HepG2 (cell line): Measurements from ENCODE around the gene DGKG. TPM values are rescaled to one million over a fixed set of nuclear protein-coding genes. Genes with fewer than 3 reads are reported as not detected.

Source experiments
- CHD2 ChIP-seq: IDR thresholded peaks from 2 replicates; pipeline ENCODE4 v1.6.1; 2011; ENCODE audit warnings: low read depth, low read length, improper control_type of control experiment
- CREB1 ChIP-seq, 2 experiments: fragments of 450-650 bp in 1 of 2; IDR thresholded peaks; 2 replicates each; pipeline ENCODE4 v1.6.1; 2016 to 2017; ENCODE audit warnings: control low read depth in 1 of 2, mild to moderate bottlenecking in 1 of 2, missing compliant biosample characterization in 1 of 2, missing genetic modification characterization in 1 of 2
- CREM ChIP-seq, 2 experiments: sonication (generic) in 1 of 2; formaldehyde crosslinking in 1 of 2; IDR thresholded peaks; 2 replicates each; pipeline versions ENCODE4 v1.4.0 to v1.6.1; 2016 to 2020; ENCODE audit warnings: antibody characterized with exemption in 1 of 2, mild to moderate bottlenecking in 1 of 2, missing genetic modification reagents in 1 of 2
- CSRNP1 ChIP-seq: sonication (generic); formaldehyde crosslinking; IDR thresholded peaks from 2 replicates; pipeline ENCODE4 v1.8.1; 2023; ENCODE audit warnings: mild to moderate bottlenecking, missing genetic modification reagents
- FOXO1 ChIP-seq: sonication (generic); formaldehyde crosslinking; IDR thresholded peaks from 2 replicates; pipeline ENCODE4 v1.4.0; 2020; ENCODE audit warnings: missing genetic modification reagents
- HMGXB4 ChIP-seq, 2 experiments: sonication (generic) in 1 of 2; formaldehyde crosslinking in 1 of 2; IDR thresholded peaks; 2 replicates each; pipeline versions ENCODE4 v1.4.0 to v1.6.1; 2018 to 2020; ENCODE audit warnings: missing genetic modification reagents in 2 of 2, borderline replicate concordance in 1 of 2, low read depth in 1 of 2, mild to moderate bottlenecking in 1 of 2, missing biosample characterization in 1 of 2
- ISX ChIP-seq: sonication (generic); formaldehyde crosslinking; conservative IDR thresholded peaks from 2 replicates; pipeline ENCODE4 v1.5.0; 2020; ENCODE audit warnings: missing genetic modification reagents
- LCORL ChIP-seq, 2 experiments: fragments of 450-650 bp in 1 of 2; sonication (generic) in 1 of 2; formaldehyde crosslinking in 1 of 2; IDR thresholded peaks; 2 replicates each; pipeline versions ENCODE4 v1.5.0 to v1.6.1; 2017 to 2020; ENCODE audit warnings: antibody characterized with exemption in 1 of 2, missing genetic modification reagents in 1 of 2
- SRSF1 ChIP-seq: fragments of 200-400 bp; formaldehyde crosslinking; optimal IDR thresholded peaks from 2 replicates; pipeline ENCODE3; 2017; ENCODE audit warnings: mild to moderate bottlenecking, low read depth, low read length, moderate library complexity
- WIZ ChIP-seq: sonication (generic); formaldehyde crosslinking; IDR thresholded peaks from 2 replicates; pipeline ENCODE4 v1.5.1; 2020; ENCODE audit warnings: mild to moderate bottlenecking, missing genetic modification reagents
- ZFX ChIP-seq: sonication (generic); formaldehyde crosslinking; IDR thresholded peaks from 2 replicates; pipeline ENCODE4 v1.4.0; 2020; ENCODE audit warnings: mild to moderate bottlenecking, low read depth, missing genetic modification reagents, moderate library complexity
- ZNF460 ChIP-seq: sonication (generic); formaldehyde crosslinking; IDR thresholded peaks from 2 replicates; pipeline ENCODE4 v1.5.1; 2020; ENCODE audit warnings: missing genetic modification reagents, mild to moderate bottlenecking, borderline replicate concordance
- ZNF556 ChIP-seq: sonication (generic); formaldehyde crosslinking; IDR thresholded peaks from 2 replicates; pipeline ENCODE4 v1.4.0; 2020; ENCODE audit warnings: mild to moderate bottlenecking, missing genetic modification reagents, borderline replicate concordance
- polyA plus RNA-seq, 8 experiments: library from polyadenylated mRNA; depleted of rRNA in 3 of 8; stranded (reverse) in 7 of 8; unstranded in 1 of 8; fragments of >200 nt; fragmentation: Illumina TruSeq in 4 of 8; extraction: Trizol in 4 of 8; gene quantifications; 2 replicates each; pipeline versions ENCODE4 v1.2.1 to v1.2.3, GENCODE V29; 2011 to 2016; ENCODE audit warnings: low read depth in 4 of 8, missing spikeins in 1 of 8, mixed read lengths in 1 of 8; ENCODE audit not compliant: insufficient read depth in 1 of 8
- total RNA-seq, 5 experiments: library from RNA; depleted of rRNA; stranded (reverse); fragments of >200 nt; fragmentation: Illumina TruSeq; extraction: Trizol; gene quantifications; 2 replicates each; pipeline ENCODE4 v1.2.3, GENCODE V29; 2016; ENCODE audit warnings: low read depth in 1 of 5
- TF ChIP-seq, protein P1 (sequence below): sonication (generic); formaldehyde crosslinking; IDR thresholded peaks from 2 replicates; pipeline ENCODE4 v1.5.1; 2020; ENCODE audit warnings: mild to moderate bottlenecking, missing genetic modification reagents
- TF ChIP-seq, protein P2 (sequence below): sonication (generic); formaldehyde crosslinking; IDR thresholded peaks from 2 replicates; pipeline ENCODE4 v1.4.0; 2020; ENCODE audit warnings: mild to moderate bottlenecking, missing genetic modification reagents
- TF ChIP-seq, protein P3 (sequence below): sonication (generic); formaldehyde crosslinking; IDR thresholded peaks from 2 replicates; pipeline ENCODE4 v1.4.0; 2020; ENCODE audit warnings: mild to moderate bottlenecking, missing genetic modification reagents

The DGKG gene
- total and polyA plus RNA-seq, 2 of the 13 experiments (the other 11 are each of a cell fraction or from before 2014, with no cell fraction given) = 3.8 to 6.2 TPM

- peak; percentile 47; the same call in 1 of the 2 replicates for TF ChIP-seq CREB1 (IDR thresholded peaks at IDR 0.05)
- TF ChIP-seq CREB1 (CRISPR knock-in tag; IDR thresholded peaks at IDR 0.05) = peak; percentile 58; the same call in 1 of the 2 replicates
- TF ChIP-seq WIZ (CRISPR knock-in tag) = no peak
- TF ChIP-seq ISX = no peak
- TF ChIP-seq CREM (IDR thresholded peaks at IDR 0.05) = peak; percentile 11; the same call in 1 of the 2 replicates
- no peak for TF ChIP-seq CREM (CRISPR knock-in tag; IDR thresholded peaks at IDR 0.05)
- peak; percentile 8 for TF ChIP-seq SRSF1
- peak in 1 of 2 experiments; percentile 55; a peak in 3 of 4 replicates for TF ChIP-seq HMGXB4 (CRISPR knock-in tag; IDR thresholded peaks at IDR 0.05; ENCODE audit: borderline replicate concordance in 1 of 2, low read depth in 1 of 2)
- no peak for TF ChIP-seq ZNF460 (CRISPR knock-in tag)
- 0 out of 2 replicates have a peak, but pooled peaks have one; percentile 30 for TF ChIP-seq ZNF556 (CRISPR knock-in tag)
- TF ChIP-seq, protein P1, sequence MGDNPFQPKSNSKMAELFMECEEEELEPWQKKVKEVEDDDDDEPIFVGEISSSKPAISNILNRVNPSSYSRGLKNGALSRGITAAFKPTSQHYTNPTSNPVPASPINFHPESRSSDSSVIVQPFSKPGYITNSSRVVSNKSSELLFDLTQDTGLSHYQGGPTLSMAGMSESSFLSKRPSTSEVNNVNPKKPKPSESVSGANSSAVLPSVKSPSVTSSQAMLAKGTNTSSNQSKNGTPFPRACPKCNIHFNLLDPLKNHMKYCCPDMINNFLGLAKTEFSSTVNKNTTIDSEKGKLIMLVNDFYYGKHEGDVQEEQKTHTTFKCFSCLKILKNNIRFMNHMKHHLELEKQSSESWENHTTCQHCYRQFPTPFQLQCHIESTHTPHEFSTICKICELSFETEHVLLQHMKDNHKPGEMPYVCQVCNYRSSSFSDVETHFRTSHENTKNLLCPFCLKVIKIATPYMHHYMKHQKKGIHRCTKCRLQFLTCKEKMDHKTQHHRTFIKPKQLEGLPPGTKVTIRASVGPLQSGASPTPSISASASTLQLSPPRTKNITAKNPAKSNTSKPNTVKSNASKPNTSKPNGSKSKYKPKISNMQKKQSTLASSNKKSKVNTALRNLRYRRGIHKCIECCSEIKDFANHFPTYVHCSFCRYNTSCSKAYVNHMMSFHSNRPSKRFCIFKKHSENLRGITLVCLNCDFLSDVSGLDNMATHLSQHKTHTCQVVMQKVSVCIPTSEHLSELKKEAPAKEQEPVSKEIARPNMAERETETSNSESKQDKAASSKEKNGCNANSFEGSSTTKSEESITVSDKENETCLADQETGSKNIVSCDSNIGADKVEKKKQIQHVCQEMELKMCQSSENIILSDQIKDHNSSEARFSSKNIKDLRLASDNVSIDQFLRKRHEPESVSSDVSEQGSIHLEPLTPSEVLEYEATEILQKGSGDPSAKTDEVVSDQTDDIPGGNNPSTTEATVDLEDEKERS = no peak
- TF ChIP-seq, protein P2, sequence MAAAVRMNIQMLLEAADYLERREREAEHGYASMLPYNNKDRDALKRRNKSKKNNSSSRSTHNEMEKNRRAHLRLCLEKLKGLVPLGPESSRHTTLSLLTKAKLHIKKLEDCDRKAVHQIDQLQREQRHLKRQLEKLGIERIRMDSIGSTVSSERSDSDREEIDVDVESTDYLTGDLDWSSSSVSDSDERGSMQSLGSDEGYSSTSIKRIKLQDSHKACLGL = peak; percentile 62
- peak; percentile 58; the same call in 1 of the 2 replicates for TF ChIP-seq CHD2
- TF ChIP-seq LCORL (IDR thresholded peaks at IDR 0.05) = no peak
- TF ChIP-seq LCORL (CRISPR knock-in tag; IDR thresholded peaks at IDR 0.05) = peak; percentile 53
- TF ChIP-seq, protein P3, sequence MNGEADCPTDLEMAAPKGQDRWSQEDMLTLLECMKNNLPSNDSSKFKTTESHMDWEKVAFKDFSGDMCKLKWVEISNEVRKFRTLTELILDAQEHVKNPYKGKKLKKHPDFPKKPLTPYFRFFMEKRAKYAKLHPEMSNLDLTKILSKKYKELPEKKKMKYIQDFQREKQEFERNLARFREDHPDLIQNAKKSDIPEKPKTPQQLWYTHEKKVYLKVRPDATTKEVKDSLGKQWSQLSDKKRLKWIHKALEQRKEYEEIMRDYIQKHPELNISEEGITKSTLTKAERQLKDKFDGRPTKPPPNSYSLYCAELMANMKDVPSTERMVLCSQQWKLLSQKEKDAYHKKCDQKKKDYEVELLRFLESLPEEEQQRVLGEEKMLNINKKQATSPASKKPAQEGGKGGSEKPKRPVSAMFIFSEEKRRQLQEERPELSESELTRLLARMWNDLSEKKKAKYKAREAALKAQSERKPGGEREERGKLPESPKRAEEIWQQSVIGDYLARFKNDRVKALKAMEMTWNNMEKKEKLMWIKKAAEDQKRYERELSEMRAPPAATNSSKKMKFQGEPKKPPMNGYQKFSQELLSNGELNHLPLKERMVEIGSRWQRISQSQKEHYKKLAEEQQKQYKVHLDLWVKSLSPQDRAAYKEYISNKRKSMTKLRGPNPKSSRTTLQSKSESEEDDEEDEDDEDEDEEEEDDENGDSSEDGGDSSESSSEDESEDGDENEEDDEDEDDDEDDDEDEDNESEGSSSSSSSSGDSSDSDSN = peak; percentile 78; the same call in 1 of the 2 replicates
- TF ChIP-seq CSRNP1 (CRISPR knock-in tag) = no peak
- TF ChIP-seq ZFX (CRISPR knock-in tag) = peak; percentile 86
- peak; percentile 62; the same call in 1 of the 2 replicates for TF ChIP-seq FOXO1 (CRISPR knock-in tag)
These were observed 252.8 kb downstream of the DGKG start, which contains the start of gene ETV5 (continued) for GRCh38 chr3:186108941-186109865.
